Astrocyte (in vitro differentiated cells and primary cell): ENCODE data around the gene SLC31A1. TPM values are rescaled to one million over a fixed set of nuclear protein-coding genes. Genes with fewer than 3 reads are reported as not detected.

ENCODE experiments used
- DNase-seq: peaks from one replicate; pipeline ENCODE4 v3.0.0-alpha.2; 2010; ENCODE audit warnings: low read depth
- FAIRE-seq: peaks from 2 replicates; lab custom pipeline; 2011; peaks lifted over from hg19 to GRCh38; lab: Jason Lieb, UNC
- H2AFZ ChIP-seq: 2 replicates; pipeline ENCODE4 v1.6.0; 2012; ENCODE audit warnings: low read depth, low read length, inconsistent platforms
- H3K27ac ChIP-seq: 2 replicates; pipeline ENCODE4 v1.5.1; 2011; ENCODE audit warnings: low read depth, low read length, inconsistent platforms
- H3K27me3 ChIP-seq: 2 replicates; pipeline ENCODE4 v1.6.0; 2011; ENCODE audit warnings: low read length, inconsistent platforms; ENCODE audit not compliant: insufficient read depth
- H3K36me3 ChIP-seq: 2 replicates; pipeline ENCODE4 v1.5.1; 2011; ENCODE audit warnings: low read length, inconsistent platforms; ENCODE audit not compliant: insufficient read depth
- H3K4me1 ChIP-seq: 2 replicates; pipeline ENCODE4 v1.5.1; 2011; ENCODE audit warnings: low read length, inconsistent platforms; ENCODE audit not compliant: insufficient read depth
- H3K4me2 ChIP-seq: 2 replicates; pipeline ENCODE4 v1.6.0; 2012; ENCODE audit warnings: low read length, inconsistent platforms
- H3K4me3 ChIP-seq: 2 replicates; pipeline ENCODE4 v1.5.1; 2011; ENCODE audit warnings: low read depth, mild to moderate bottlenecking, low read length, inconsistent platforms; ENCODE audit not compliant: insufficient read depth
- H3K79me2 ChIP-seq: 2 replicates; pipeline ENCODE4 v1.6.0; 2012; ENCODE audit warnings: mild to moderate bottlenecking, low read length, inconsistent platforms; ENCODE audit not compliant: insufficient read depth
- H3K9ac ChIP-seq: 2 replicates; pipeline ENCODE4 v1.6.0; 2012; ENCODE audit warnings: mild to moderate bottlenecking, low read length, inconsistent platforms
- H3K9me3 ChIP-seq: 2 replicates; pipeline ENCODE4 v1.5.1; 2012; ENCODE audit warnings: low read depth, mild to moderate bottlenecking, low read length, inconsistent platforms; ENCODE audit not compliant: insufficient read depth
- H4K20me1 ChIP-seq: 2 replicates; pipeline ENCODE4 v1.6.0; 2012; ENCODE audit warnings: low read length, inconsistent platforms; ENCODE audit not compliant: insufficient read depth
- H3K27ac Mint-ChIP-seq: one replicate; pipeline ENCODE4 v1.8.0; 2021; ENCODE audit warnings: mild to moderate bottlenecking, mixed read lengths; ENCODE audit not compliant: unreplicated experiment
- H3K27me3 Mint-ChIP-seq: one replicate; pipeline ENCODE4 v1.8.0; 2021; ENCODE audit warnings: low read depth, mixed read lengths; ENCODE audit not compliant: unreplicated experiment
- H3K36me3 Mint-ChIP-seq: one replicate; pipeline ENCODE4 v1.8.0; 2021; ENCODE audit warnings: low read depth, mixed read lengths; ENCODE audit not compliant: unreplicated experiment
- H3K4me1 Mint-ChIP-seq: one replicate; pipeline ENCODE4 v1.8.0; 2021; ENCODE audit warnings: low read depth, mixed read lengths; ENCODE audit not compliant: unreplicated experiment
- H3K4me3 Mint-ChIP-seq: one replicate; pipeline ENCODE4 v1.8.0; 2021; ENCODE audit warnings: mild to moderate bottlenecking, moderate library complexity, mixed read lengths; ENCODE audit not compliant: unreplicated experiment
- H3K9me3 Mint-ChIP-seq: one replicate; pipeline ENCODE4 v1.8.0; 2021; ENCODE audit warnings: mild to moderate bottlenecking, mixed read lengths; ENCODE audit not compliant: unreplicated experiment
- CTCF ChIP-seq: IDR thresholded peaks from 2 replicates; pipeline ENCODE4 v1.5.1; 2011; ENCODE audit warnings: low read depth, mild to moderate bottlenecking, inconsistent platforms, low read length, moderate library complexity; ENCODE audit not compliant: insufficient read depth
- EZH2 ChIP-seq: IDR thresholded peaks from 2 replicates; pipeline ENCODE4 v1.6.1; 2012; ENCODE audit warnings: mild to moderate bottlenecking, low read length, inconsistent platforms; ENCODE audit not compliant: insufficient read depth
- total RNA-seq: library from RNA; stranded (reverse); gene quantifications from 2 replicates; pipeline ENCODE4 v1.2.1, GENCODE V29; 2021

SLC31A1 gene
- total RNA-seq, 1 donor from 2014 or later: 35.8 TPM

DNA sequence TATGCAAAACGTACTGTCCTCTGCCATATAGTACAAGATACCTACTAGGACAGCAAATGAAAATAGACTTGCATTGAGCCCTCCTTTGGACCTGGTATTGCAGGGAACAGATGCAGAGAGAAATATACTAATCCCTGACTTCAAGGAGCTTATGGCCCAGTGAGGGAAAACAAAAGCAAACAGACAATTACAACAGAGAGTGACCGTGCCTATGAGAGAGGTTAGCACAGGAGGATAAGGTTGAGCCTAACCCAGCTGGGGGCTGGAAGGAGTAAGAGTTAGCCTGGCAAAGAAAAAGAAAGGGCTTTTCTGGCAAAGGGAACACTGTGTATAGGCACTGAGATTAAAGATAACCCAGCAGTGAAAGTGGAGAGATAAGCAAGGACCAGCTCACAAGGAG is 48.5 kb downstream of the SLC31A1 start:
- TF ChIP-seq CTCF: no peak
- TF ChIP-seq EZH2: no peak
- H3K27ac Mint-ChIP-seq: no peak overlapping the region
- H3K9me3 Mint-ChIP-seq: no peaks in the 10 kb centered on the region
- peaks cover 8% of the 10 kb centered on the region for H3K4me1 Mint-ChIP-seq
- Histone ChIP-seq H2AFZ (no peak overlapping the region), H3K4me3 (no peak overlapping the region), H3K36me3 (peaks cover 34% of the 10 kb centered on the region), H3K79me2 (peaks cover 18% of the 10 kb centered on the region), H3K4me2 (no peak overlapping the region), H3K4me1 (peaks cover 5% of the 10 kb centered on the region), H3K9me3 (no peaks in the 10 kb centered on the region), H4K20me1 (peaks cover 18% of the 10 kb centered on the region), H3K27ac (no peak overlapping the region), H3K27me3 (no peaks in the 10 kb centered on the region), H3K9ac (no peak overlapping the region)
- H3K36me3 Mint-ChIP-seq: peaks cover 6% of the 10 kb centered on the region
- no peak for DNase-seq
- no peak for FAIRE-seq
- no peaks in the 10 kb centered on the region for H3K27me3 Mint-ChIP-seq
- H3K4me3 Mint-ChIP-seq: no peak overlapping the region

GRCh38 chr9:113274474-113275156 is 53.3 kb downstream of the SLC31A1 start:
- Histone ChIP-seq H3K36me3 (peaks cover 34% of the 10 kb centered on the region), H3K27ac (peak overlapping the region; percentile 96), H2AFZ (peak overlapping the region; percentile 88), H3K4me3 (peak overlapping the region; percentile 98), H3K4me2 (peak overlapping the region; percentile 97), H4K20me1 (peaks cover 19% of the 10 kb centered on the region), H3K4me1 (peaks cover 10% of the 10 kb centered on the region), H3K27me3 (no peaks in the 10 kb centered on the region), H3K79me2 (peaks cover 54% of the 10 kb centered on the region), H3K9ac (peak overlapping the region; percentile 99), H3K9me3 (no peaks in the 10 kb centered on the region)
- peaks cover 8% of the 10 kb centered on the region for H3K36me3 Mint-ChIP-seq
- H3K4me1 Mint-ChIP-seq: peaks cover 11% of the 10 kb centered on the region
- no peaks in the 10 kb centered on the region for H3K9me3 Mint-ChIP-seq
- FAIRE-seq (no peak), DNase-seq (peak; percentile 33)
- TF ChIP-seq CTCF: peak; percentile 80
- no peak for TF ChIP-seq EZH2
- H3K27ac Mint-ChIP-seq: no peak overlapping the region
- no peak overlapping the region for H3K4me3 Mint-ChIP-seq
- no peaks in the 10 kb centered on the region for H3K27me3 Mint-ChIP-seq
